ENCODE results near the gene C9orf85.
A peak's percentile ranks its signal among the peaks of the same experiment; 100 is the strongest.
"Not testable (repeated sequence)": the region's sequence is repeated elsewhere in the genome, so short reads cannot be mapped to it uniquely, and the experiment has no call there.

Gene C9orf85, protein sequence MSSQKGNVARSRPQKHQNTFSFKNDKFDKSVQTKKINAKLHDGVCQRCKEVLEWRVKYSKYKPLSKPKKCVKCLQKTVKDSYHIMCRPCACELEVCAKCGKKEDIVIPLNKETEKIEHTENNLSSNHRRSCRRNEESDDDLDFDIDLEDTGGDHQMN

GRCh38 chr9:71911061-71911907 is at the start of gene C9orf85, which contains the start of gene ABHD17B:
TSS of gene C9orf85 (plus strand) at chr9:71911639. CDS start at chr9:71911735, 96 bp downstream.
TSS of gene ABHD17B (minus strand) at chr9:71911193. CDS start at chr9:71875080, 36,113 bp downstream.
- DNase-seq (ENCODE audit: low read depth in 2 of 2): peak; percentile 94 to 96

DNA sequence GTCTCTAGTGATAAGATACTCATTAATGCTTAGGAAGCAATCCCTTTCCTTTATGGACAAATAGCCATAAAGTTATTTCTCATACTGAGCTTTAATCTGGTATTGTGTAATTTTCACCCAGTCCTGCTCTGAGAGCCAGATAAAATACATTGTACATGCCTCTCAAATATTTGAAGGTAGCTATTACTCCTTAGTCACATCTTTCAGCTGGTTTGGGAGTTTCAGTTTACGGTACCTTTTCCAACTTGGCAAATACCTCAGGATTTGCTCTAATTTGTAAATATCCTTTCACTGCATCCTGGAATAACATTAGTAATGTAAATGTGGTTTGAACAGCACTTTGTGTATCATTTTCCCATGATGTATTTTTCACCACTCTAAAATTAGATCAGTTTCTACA is 47.8 kb upstream of the C9orf85 start:
- no peak for DNase-seq (ENCODE audit: low read depth in 2 of 2)

- no peak for DNase-seq (ENCODE audit: low read depth in 2 of 2)
These were observed 36.1 kb upstream of the C9orf85 start for GRCh38 chr9:71875345-71875744.

GRCh38 chr9:71876106-71876505 is 35.3 kb upstream of the C9orf85 start:
- DNase-seq (ENCODE audit: low read depth in 2 of 2): no peak

DNA sequence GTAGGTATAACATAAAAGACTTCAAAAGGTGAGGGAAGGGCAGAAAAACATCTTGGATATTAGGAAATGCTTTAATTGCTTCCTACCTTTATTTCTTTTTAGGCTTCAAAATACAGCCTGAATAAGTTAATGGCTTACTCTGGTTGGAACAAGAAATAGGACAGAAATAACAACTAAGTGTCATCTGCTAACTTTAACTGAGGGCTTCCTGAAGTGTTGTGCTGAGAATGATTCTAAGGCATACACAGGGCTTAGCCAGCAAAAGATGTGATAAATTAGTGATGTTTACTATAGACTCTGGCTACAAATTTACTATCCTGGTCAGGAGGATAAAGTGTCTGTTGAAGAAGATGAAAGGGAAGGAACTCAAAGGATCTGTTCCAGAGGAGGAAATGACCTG is 34.6 kb upstream of the C9orf85 start:
- DNase-seq (ENCODE audit: low read depth in 2 of 2): no peak

- no peak for DNase-seq (ENCODE audit: low read depth in 2 of 2)
These were observed 32.8 kb upstream of the C9orf85 start for GRCh38 chr9:71878327-71879274.

- no peak for DNase-seq (ENCODE audit: low read depth in 2 of 2)
These were observed 31.7 kb upstream of the C9orf85 start for GRCh38 chr9:71879644-71880174.

- no peak for DNase-seq (ENCODE audit: low read depth in 2 of 2)
These were observed 27.4 kb upstream of the C9orf85 start for GRCh38 chr9:71884005-71884404.

GRCh38 chr9:71885467-71885866 is 26.0 kb upstream of the C9orf85 start:
- DNase-seq (ENCODE audit: low read depth in 2 of 2): no peak

DNA sequence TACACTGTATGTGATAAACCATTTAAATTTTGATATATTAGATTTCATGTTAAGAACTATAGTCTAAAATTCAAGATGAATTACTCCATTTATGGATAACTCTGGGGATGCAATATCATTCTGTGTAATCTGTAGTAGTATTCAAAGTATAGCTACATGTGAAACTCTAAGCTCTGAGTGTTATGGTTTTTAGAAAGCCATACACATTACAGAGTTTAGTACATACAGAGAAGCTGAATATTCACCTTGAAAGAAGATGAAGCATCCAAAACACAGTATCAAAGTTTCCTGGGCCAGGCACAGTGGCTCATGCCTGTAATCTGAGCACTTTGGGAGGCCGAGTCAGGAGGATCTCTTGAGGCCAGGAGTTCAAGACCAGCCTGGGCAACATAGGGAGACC is 25.4 kb upstream of the C9orf85 start:
- no peak for DNase-seq (ENCODE audit: low read depth in 2 of 2)

GRCh38 chr9:71886541-71886940 is 24.9 kb upstream of the C9orf85 start:
- DNase-seq (ENCODE audit: low read depth in 2 of 2): no peak

DNA sequence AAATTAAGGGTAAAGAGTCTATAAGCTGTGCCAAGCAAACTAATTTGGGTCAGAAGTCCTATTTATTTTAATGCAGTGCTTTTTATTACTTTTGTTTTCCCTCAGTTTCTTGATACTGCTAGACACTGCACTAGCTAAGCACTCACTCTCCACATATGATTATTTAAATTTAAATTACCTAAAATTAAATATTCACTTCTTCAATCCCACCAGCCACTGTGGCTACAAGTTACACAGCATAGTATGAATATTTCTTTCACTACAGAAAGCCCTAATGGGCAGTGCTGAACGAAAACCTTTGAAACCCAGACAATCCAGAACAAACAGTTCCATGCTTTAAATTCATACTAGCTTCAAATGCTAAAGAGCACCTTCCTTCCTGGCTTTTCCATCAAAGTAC is 24.1 kb upstream of the C9orf85 start:
- DNase-seq (ENCODE audit: low read depth in 2 of 2): no peak

DNA sequence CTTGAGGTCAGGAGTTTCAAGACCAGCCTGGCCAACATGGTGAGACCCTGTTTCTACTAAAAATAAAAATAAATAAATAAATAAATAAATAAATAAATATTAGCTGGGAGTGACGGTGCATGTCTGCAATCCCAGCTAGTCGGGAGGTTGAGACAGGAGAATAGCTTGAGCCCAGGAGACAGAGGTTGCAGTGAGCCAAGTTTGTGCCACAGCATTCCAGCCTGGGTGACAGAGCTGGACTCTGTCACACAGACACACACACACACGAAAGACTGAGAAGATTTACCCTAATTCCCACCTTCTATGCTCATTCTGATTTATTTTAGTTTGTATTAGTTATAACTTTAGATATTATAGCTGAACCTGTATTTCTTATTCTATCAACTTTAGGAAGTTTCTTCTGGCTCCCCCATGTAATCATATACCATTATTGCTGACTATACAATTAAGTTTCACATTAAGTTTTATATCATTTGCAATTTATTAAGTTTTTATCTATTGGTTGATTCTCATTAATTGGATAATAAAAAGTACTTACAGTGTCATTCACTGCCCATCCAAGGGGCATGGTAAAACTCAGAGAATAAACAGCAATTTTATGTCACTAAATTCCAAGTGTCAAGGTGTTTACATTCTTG is 21.3 kb upstream of the C9orf85 start:
- no peak for DNase-seq (ENCODE audit: low read depth in 2 of 2)

GRCh38 chr9:71891557-71892189 is 19.8 kb upstream of the C9orf85 start:
- DNase-seq (ENCODE audit: low read depth in 2 of 2): no peak

GRCh38 chr9:71895117-71895516 is 16.3 kb upstream of the C9orf85 start:
- no peak for DNase-seq (ENCODE audit: low read depth in 2 of 2)

GRCh38 chr9:71895955-71896354 is 15.5 kb upstream of the C9orf85 start:
- DNase-seq (ENCODE audit: low read depth in 2 of 2): no peak

GRCh38 chr9:71896761-71897160 is 14.7 kb upstream of the C9orf85 start:
- no peak for DNase-seq (ENCODE audit: low read depth in 2 of 2)

DNA sequence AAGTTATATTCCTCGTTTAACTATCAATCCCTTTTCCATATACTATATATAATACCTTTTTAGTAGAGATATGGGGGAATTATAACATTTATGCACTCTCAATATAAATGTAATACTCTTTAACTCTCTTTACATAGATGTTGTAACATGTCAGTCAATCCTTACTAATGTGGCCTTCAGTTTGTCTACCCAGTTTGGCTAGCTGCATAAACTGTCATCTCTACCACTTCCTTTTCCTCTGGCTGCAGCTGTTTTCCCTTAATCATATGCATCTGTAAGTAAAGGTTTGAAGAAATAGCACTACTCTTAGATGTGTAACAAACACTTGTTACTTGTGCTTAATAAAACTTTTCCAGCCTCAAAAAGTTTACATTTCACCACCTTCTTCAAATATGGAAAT is 13.9 kb upstream of the C9orf85 start:
- no peak for DNase-seq (ENCODE audit: low read depth in 2 of 2)

- DNase-seq (ENCODE audit: low read depth in 2 of 2): not testable (repeated sequence)
These were observed 12.7 kb upstream of the C9orf85 start for GRCh38 chr9:71898756-71899155.

- DNase-seq (ENCODE audit: low read depth in 2 of 2): no peak
These were observed 9.5 kb upstream of the C9orf85 start for GRCh38 chr9:71901695-71902597.

Measured in stimulated activated CD8-positive, alpha-beta memory T cell treated with anti-CD3 and anti-CD28 coated beads, Interleukin-2, amount 100 ng/mL, for 48 hours (primary cell).